Activated CD4-positive, alpha-beta memory T cell treated with anti-CD3 and anti-CD28 coated beads, Interleukin-2, amount 10 ng/mL, durations not matched to agents 7 days and 5 days (primary cell): Measurements from ENCODE around the gene MOBP. TPM values are rescaled to one million over a fixed set of nuclear protein-coding genes. Genes with fewer than 3 reads are reported as not detected.

ENCODE experiments used
- CTCF ChIA-PET: fragments of 350-600 bp; sonication (Branson Sonifier 250); formaldehyde crosslinking; loops from one replicate; lab custom pipeline; 2021; ENCODE audit warnings: antibody characterized with exemption, inconsistent platforms; lab: Charles Lee
- POLR2A ChIA-PET: fragments of 350-600 bp; sonication (Branson Sonifier 250); formaldehyde crosslinking; loops from one replicate; lab custom pipeline; 2021; ENCODE audit warnings: antibody characterized with exemption; lab: Charles Lee
- DNase-seq: peaks from one replicate; pipeline ENCODE4 v3.0.0-alpha.2; 2020
- H3K27ac Mint-ChIP-seq: one replicate; pipeline ENCODE4 v1.8.0; 2021; ENCODE audit warnings: mild to moderate bottlenecking, mixed read lengths
- H3K27me3 Mint-ChIP-seq: one replicate; pipeline ENCODE4 v1.8.0; 2021; ENCODE audit warnings: mixed read lengths
- H3K36me3 Mint-ChIP-seq: one replicate; pipeline ENCODE4 v1.8.0; 2021; ENCODE audit warnings: low read depth, mixed read lengths
- H3K4me1 Mint-ChIP-seq: one replicate; pipeline ENCODE4 v1.8.0; 2021; ENCODE audit warnings: mixed read lengths
- H3K4me3 Mint-ChIP-seq: one replicate; pipeline ENCODE4 v1.8.0; 2021; ENCODE audit warnings: mild to moderate bottlenecking, mixed read lengths
- H3K9me3 Mint-ChIP-seq: one replicate; pipeline ENCODE4 v1.8.0; 2021; ENCODE audit warnings: mixed read lengths
- total RNA-seq, 2 experiments: library from RNA; stranded (reverse); gene quantifications; one replicate each; pipeline ENCODE4 v1.2.3, GENCODE V29; 2021

Gene MOBP
- total RNA-seq, 2 experiments from 2014 or later: not detected

GRCh38 chr3:39479701-39480414 is 12.4 kb downstream of the MOBP start:
- Mint-ChIP-seq H3K27me3 (peaks cover 6% of the 10 kb centered on the region), H3K27ac (no peak overlapping the region), H3K4me1 (no peaks in the 10 kb centered on the region), H3K9me3 (no peaks in the 10 kb centered on the region), H3K4me3 (no peak overlapping the region), H3K36me3 (no peaks in the 10 kb centered on the region)
- no peak for DNase-seq
- POLR2A ChIA-PET: no interaction called here
- CTCF ChIA-PET: interaction anchor here (1.0 kb wide), 2 partner anchors 19 to 32 kb away, joined by 3 to 6 read pairs; no protein-coding TSS in a partner anchor

GRCh38 chr3:39485547-39485946 is 18.1 kb downstream of the MOBP start:
- peaks cover 17% of the 10 kb centered on the region for H3K27me3 Mint-ChIP-seq
- H3K36me3 Mint-ChIP-seq: no peaks in the 10 kb centered on the region
- no peak overlapping the region for H3K4me3 Mint-ChIP-seq
- CTCF ChIA-PET: interaction anchor here (1.0 kb wide), 1 partner anchor 14 kb away, joined by 3 read pairs; no protein-coding TSS in a partner anchor
- POLR2A ChIA-PET: no interaction called here
- no peak overlapping the region for H3K27ac Mint-ChIP-seq
- H3K4me1 Mint-ChIP-seq: no peaks in the 10 kb centered on the region
- no peaks in the 10 kb centered on the region for H3K9me3 Mint-ChIP-seq
- DNase-seq: no peak

- Mint-ChIP-seq H3K4me1 (peaks cover 11% of the 10 kb centered on the region), H3K36me3 (no peaks in the 10 kb centered on the region), H3K4me3 (no peak overlapping the region), H3K9me3 (no peaks in the 10 kb centered on the region), H3K27ac (no peak overlapping the region), H3K27me3 (peaks cover 36% of the 10 kb centered on the region)
- POLR2A ChIA-PET: no interaction called here
- DNase-seq: no peak
- CTCF ChIA-PET: interaction anchor here (1.1 kb wide), 1 partner anchor 43 kb away, joined by 5 read pairs; no protein-coding TSS in a partner anchor
Measured at GRCh38 chr3:39491014-39491413, 23.5 kb downstream of the MOBP start.

- Mint-ChIP-seq H3K4me3 (no peak overlapping the region), H3K4me1 (peaks cover 11% of the 10 kb centered on the region), H3K27me3 (peaks cover 36% of the 10 kb centered on the region), H3K9me3 (no peaks in the 10 kb centered on the region), H3K27ac (no peak overlapping the region), H3K36me3 (no peaks in the 10 kb centered on the region)
- ChIA-PET CTCF (interaction anchor here (1.1 kb wide), 1 partner anchor 44 kb away, joined by 5 read pairs; no protein-coding TSS in a partner anchor), POLR2A (interaction anchor here (0.5 to 0.9 kb wide), 2 partner anchors 46 to 85 kb away, joined by 3 read pairs; partner anchors contain the start of gene RPSA)
- no peak for DNase-seq
Measured at GRCh38 chr3:39491733-39492350, 24.4 kb downstream of the MOBP start.

DNA sequence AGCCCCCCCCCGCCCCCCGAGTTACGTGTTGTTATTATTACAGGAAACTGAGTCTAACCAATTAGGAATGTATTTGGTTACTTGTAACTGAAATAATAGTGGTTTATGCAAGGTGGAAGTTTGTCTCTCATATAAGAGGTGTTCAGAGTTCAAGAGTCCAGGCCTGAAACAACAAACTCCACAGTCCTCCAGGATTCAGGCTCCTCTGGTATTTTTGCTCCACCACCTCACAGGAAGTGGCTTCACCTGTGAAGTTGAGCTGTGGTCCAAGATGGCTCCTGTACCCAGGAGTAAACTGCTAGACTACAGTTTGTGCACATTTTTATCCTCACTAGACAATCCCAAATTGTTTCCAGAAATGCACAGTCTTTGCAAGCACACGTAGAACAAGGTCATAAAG is 27.3 kb downstream of the MOBP start:
- Mint-ChIP-seq H3K4me1 (peaks cover 16% of the 10 kb centered on the region), H3K4me3 (no peak overlapping the region), H3K27ac (no peak overlapping the region), H3K27me3 (peaks cover 34% of the 10 kb centered on the region), H3K36me3 (no peaks in the 10 kb centered on the region), H3K9me3 (no peaks in the 10 kb centered on the region)
- no peak for DNase-seq
- ChIA-PET CTCF (interaction anchor here (0.6 kb wide), 1 partner anchor 276 kb away, joined by 3 read pairs; no protein-coding TSS in a partner anchor), POLR2A (no interaction called here)

GRCh38 chr3:39497753-39498152 is 30.3 kb downstream of the MOBP start:
- ChIA-PET CTCF (interaction anchor here (1.4 to 4.5 kb wide), 6 partner anchors 10 to 81 kb away, joined by 4 to 36 read pairs (median 7); no protein-coding TSS in a partner anchor), POLR2A (no interaction called here)
- Mint-ChIP-seq H3K27ac (no peak overlapping the region), H3K4me3 (no peak overlapping the region), H3K27me3 (peaks cover 44% of the 10 kb centered on the region), H3K9me3 (no peaks in the 10 kb centered on the region), H3K4me1 (peaks cover 10% of the 10 kb centered on the region), H3K36me3 (no peaks in the 10 kb centered on the region)
- no peak for DNase-seq

- Mint-ChIP-seq H3K27ac (no peak overlapping the region), H3K36me3 (no peaks in the 10 kb centered on the region), H3K4me1 (peaks cover 12% of the 10 kb centered on the region), H3K4me3 (no peak overlapping the region), H3K27me3 (peaks cover 49% of the 10 kb centered on the region), H3K9me3 (no peaks in the 10 kb centered on the region)
- DNase-seq: no peak
- ChIA-PET POLR2A (no interaction called here), CTCF (interaction anchor here (0.6 to 4.5 kb wide), 11 partner anchors 8 to 83 kb away, joined by 3 to 36 read pairs (median 4); no protein-coding TSS in a partner anchor)
Measured at GRCh38 chr3:39499651-39500273, 32.3 kb downstream of the MOBP start.

- POLR2A ChIA-PET: no interaction called here
Measured at GRCh38 chr3:39501059-39501458, 33.6 kb downstream of the MOBP start.

DNA sequence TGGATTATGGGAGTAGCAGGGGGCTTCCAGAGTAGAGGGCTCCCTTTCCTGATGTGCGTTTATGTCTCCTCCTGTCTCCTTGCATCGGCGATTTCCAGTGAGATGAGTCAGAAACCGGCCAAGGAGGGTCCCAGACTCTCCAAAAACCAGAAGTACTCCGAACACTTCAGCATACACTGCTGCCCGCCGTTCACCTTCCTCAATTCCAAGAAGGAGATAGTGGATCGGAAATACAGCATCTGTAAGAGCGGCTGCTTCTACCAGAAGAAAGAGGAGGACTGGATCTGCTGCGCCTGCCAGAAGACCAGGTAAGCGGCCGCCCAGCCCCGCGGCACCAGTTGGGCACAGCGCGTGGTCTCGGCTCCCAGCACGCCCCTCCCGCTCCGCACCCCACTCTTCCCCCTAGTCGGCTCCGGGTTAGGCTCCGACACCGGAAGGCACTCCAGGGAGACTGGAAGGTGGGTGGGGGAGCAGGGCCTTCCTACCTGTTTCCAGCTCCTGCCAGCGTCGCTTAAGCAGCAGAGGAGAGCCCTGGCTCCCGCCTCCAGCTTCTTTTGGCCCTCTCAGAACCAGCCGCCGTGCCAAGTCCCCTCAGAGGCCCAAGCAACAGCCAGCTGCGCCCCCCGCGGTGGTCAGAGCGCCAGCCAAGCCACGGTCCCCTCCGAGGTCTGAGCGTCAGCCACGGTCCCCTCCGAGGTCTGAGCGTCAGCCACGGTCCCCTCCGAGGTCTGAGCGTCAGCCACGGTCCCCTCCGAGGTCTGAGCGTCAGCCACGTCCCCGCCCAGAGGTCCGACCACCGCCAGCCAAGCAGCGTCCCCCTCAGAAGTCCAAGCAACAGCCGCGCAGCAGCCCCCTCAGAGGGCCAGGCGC is 34.7 kb downstream of the MOBP start:
- no peak overlapping the region for H3K27ac Mint-ChIP-seq
- ChIA-PET POLR2A (no interaction called here), CTCF (no interaction called here)
- H3K27me3 Mint-ChIP-seq: peaks cover 52% of the 10 kb centered on the region
- peaks cover 10% of the 10 kb centered on the region for H3K4me1 Mint-ChIP-seq
- H3K36me3 Mint-ChIP-seq: no peaks in the 10 kb centered on the region
- no peaks in the 10 kb centered on the region for H3K9me3 Mint-ChIP-seq
- no peak for DNase-seq
- H3K4me3 Mint-ChIP-seq: no peak overlapping the region

More at GRCh38 chr3:39501059-39501458, 33.6 kb downstream of the MOBP start:
- no peak overlapping the region for H3K27ac Mint-ChIP-seq
- H3K4me3 Mint-ChIP-seq: no peak overlapping the region
- CTCF ChIA-PET: interaction anchor here (0.6 to 4.5 kb wide), 2 partner anchors 54 to 75 kb away, joined by 4 to 36 read pairs; no protein-coding TSS in a partner anchor
- peaks cover 10% of the 10 kb centered on the region for H3K4me1 Mint-ChIP-seq
- peaks cover 52% of the 10 kb centered on the region for H3K27me3 Mint-ChIP-seq
- no peak for DNase-seq
- H3K36me3 Mint-ChIP-seq: no peaks in the 10 kb centered on the region
- no peaks in the 10 kb centered on the region for H3K9me3 Mint-ChIP-seq

- Mint-ChIP-seq H3K27me3 (peaks cover 52% of the 10 kb centered on the region), H3K4me3 (no peak overlapping the region), H3K36me3 (no peaks in the 10 kb centered on the region), H3K4me1 (peaks cover 10% of the 10 kb centered on the region), H3K9me3 (no peaks in the 10 kb centered on the region), H3K27ac (no peak overlapping the region)
- ChIA-PET CTCF (no interaction called here), POLR2A (no interaction called here)
- no peak for DNase-seq
Measured at GRCh38 chr3:39502838-39503145, 35.3 kb downstream of the MOBP start.

GRCh38 chr3:39505866-39506742 is 38.6 kb downstream of the MOBP start:
- no peak for DNase-seq
- H3K27me3 Mint-ChIP-seq: peaks cover 35% of the 10 kb centered on the region
- no peak overlapping the region for H3K27ac Mint-ChIP-seq
- no peaks in the 10 kb centered on the region for H3K9me3 Mint-ChIP-seq
- POLR2A ChIA-PET: no interaction called here
- peaks cover 4% of the 10 kb centered on the region for H3K4me1 Mint-ChIP-seq
- H3K36me3 Mint-ChIP-seq: no peaks in the 10 kb centered on the region
- no peak overlapping the region for H3K4me3 Mint-ChIP-seq
- CTCF ChIA-PET: no interaction called here

DNA sequence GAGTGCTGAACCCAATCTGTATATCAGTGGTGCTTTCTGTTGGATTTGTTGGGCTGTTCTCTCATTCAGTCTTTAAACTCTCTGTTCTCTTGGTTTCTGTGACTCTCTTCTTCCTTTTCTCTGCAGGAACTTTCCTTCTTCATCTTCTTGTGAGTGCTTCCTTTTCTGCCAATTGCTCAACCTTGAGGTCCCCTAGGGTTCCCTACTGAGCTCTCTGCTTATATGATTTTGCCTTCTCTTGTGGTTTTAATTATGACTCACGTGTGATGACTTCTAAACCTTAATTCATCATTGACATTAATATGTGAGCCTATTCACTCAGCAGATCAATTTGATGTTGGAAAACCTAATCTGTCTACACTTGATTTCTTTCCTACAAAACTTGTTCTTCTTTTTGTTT is 39.4 kb downstream of the MOBP start:
- ChIA-PET POLR2A (no interaction called here), CTCF (interaction anchor here (1.0 kb wide), 1 partner anchor 8 kb away, joined by 8 read pairs; no protein-coding TSS in a partner anchor)
- H3K9me3 Mint-ChIP-seq: no peaks in the 10 kb centered on the region
- no peak overlapping the region for H3K27ac Mint-ChIP-seq
- no peak overlapping the region for H3K4me3 Mint-ChIP-seq
- H3K4me1 Mint-ChIP-seq: peaks cover 4% of the 10 kb centered on the region
- no peak for DNase-seq
- H3K27me3 Mint-ChIP-seq: peaks cover 31% of the 10 kb centered on the region
- H3K36me3 Mint-ChIP-seq: no peaks in the 10 kb centered on the region
